ENCODE measurements around the gene VWDE.

- no peak for TF ChIP-seq CTCF (IDR thresholded peaks at IDR 0.05)
- no peak for TF ChIP-seq EZH2 (IDR thresholded peaks at IDR 0.05; ENCODE audit: borderline replicate concordance, insufficient read depth, low read depth, low read length, poor library complexity, severe bottlenecking)
Measured at GRCh38 chr7:12358694-12359093, 45.0 kb downstream of the VWDE start.

Data from B cell (primary cell).